HUES64 (cell line): ENCODE results near the gene ATP9B.

Experiments
- H3K27ac ChIP-seq: 2 replicates; pipeline ENCODE4 v1.7.0; 2013; ENCODE audit warnings: low read depth, low read length, inconsistent platforms
- H3K27me3 ChIP-seq: 2 replicates; pipeline ENCODE4 v1.6.1; 2013; ENCODE audit warnings: mild to moderate bottlenecking, low read length; ENCODE audit not compliant: insufficient read depth
- H3K36me3 ChIP-seq: 2 replicates; pipeline ENCODE4 v1.6.1; 2013; ENCODE audit warnings: mild to moderate bottlenecking, low read length; ENCODE audit not compliant: insufficient read depth
- H3K4me1 ChIP-seq: 2 replicates; pipeline ENCODE4 v1.6.1; 2013; ENCODE audit warnings: mild to moderate bottlenecking, low read length, moderate library complexity; ENCODE audit not compliant: insufficient read depth
- H3K4me3 ChIP-seq: 2 replicates; pipeline ENCODE4 v1.5.1; 2013; ENCODE audit warnings: mild to moderate bottlenecking, low read length, moderate library complexity
- H3K9ac ChIP-seq: 2 replicates; pipeline ENCODE4 v1.6.1; 2013; ENCODE audit warnings: mild to moderate bottlenecking, low read depth, low read length
- H3K9me3 ChIP-seq: 2 replicates; pipeline ENCODE4 v1.6.1; 2013; ENCODE audit warnings: low read depth, low read length; ENCODE audit not compliant: insufficient read depth
- WGBS: fragments of 150-250, 120-280 bp; methylation state at CpG from one replicate; pipeline ENCODE4 v1.1.7; 2013; ENCODE audit warnings: missing lambda C conversion rate; 5-methylcytosine and 5-hydroxymethylcytosine counted together

The ATP9B gene

GRCh38 chr18:79105455-79105854, 36.3 kb downstream of the ATP9B start:
- no peak overlapping the region for H3K27ac ChIP-seq
- H3K9ac ChIP-seq: no peak overlapping the region
- H3K27me3 ChIP-seq: no peaks in the 10 kb centered on the region
- no peaks in the 10 kb centered on the region for H3K9me3 ChIP-seq
- no peak overlapping the region for H3K4me3 ChIP-seq
- 91% methylated on average over 6 of the region's 6 CpGs for WGBS
- H3K36me3 ChIP-seq: no peaks in the 10 kb centered on the region
- no peaks in the 10 kb centered on the region; the same call in 1 of the 2 replicates for H3K4me1 ChIP-seq

GRCh38 chr18:79106084-79106483, 36.9 kb downstream of the ATP9B start:
- no peak overlapping the region for H3K9ac ChIP-seq
- 94% methylated on average over 5 of the region's 5 CpGs for WGBS
- no peaks in the 10 kb centered on the region for H3K36me3 ChIP-seq
- no peaks in the 10 kb centered on the region for H3K27me3 ChIP-seq
- H3K4me3 ChIP-seq: no peak overlapping the region
- no peaks in the 10 kb centered on the region for H3K9me3 ChIP-seq
- no peaks in the 10 kb centered on the region; the same call in 1 of the 2 replicates for H3K4me1 ChIP-seq
- no peak overlapping the region for H3K27ac ChIP-seq

GRCh38 chr18:79107886-79108285, 38.7 kb downstream of the ATP9B start:
- Histone ChIP-seq H3K36me3 (0 out of 2 replicates have a peak, but pooled peaks cover under 1% of the 10 kb centered on the region), H3K27ac (no peak overlapping the region), H3K27me3 (no peaks in the 10 kb centered on the region), H3K9ac (no peak overlapping the region), H3K4me3 (no peak overlapping the region), H3K4me1 (no peaks in the 10 kb centered on the region; the same call in 1 of the 2 replicates), H3K9me3 (no peaks in the 10 kb centered on the region)
- WGBS: 92% methylated on average over 4 of the region's 4 CpGs

DNA sequence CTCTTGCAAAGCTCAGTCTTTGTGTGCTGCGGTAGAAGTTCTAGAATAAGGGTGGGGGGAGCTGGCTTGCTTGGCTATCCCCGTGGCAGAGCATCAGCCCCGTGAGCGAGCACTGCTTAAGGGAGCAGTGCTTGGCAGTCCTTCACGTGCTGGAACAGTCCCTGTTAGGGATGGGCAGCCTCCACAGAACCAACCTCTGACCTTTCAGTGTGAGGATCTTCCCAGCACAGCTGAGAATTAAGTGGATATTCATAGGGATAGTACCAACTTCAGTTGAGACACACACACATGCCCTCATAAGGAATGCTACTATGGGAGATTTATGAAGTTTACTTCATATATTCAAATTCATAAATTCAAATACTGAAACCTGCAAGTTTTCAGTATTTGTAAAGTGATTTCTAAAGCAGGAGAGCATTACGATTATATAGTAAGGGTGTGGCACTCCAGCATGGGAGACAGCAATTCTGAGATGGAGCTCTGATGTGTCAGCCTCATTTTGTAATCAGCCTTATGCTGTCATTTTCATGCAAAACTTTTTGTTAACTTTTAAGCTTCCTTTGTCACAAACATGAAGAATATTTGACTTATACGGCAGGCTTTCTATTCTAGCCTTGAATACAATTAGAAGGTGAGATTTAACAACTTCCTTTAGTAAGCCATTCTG, 39.5 kb downstream of the ATP9B start:
- Histone ChIP-seq H3K27me3 (no peaks in the 10 kb centered on the region), H3K36me3 (peaks cover 4% of the 10 kb centered on the region; the same call in 1 of the 2 replicates), H3K27ac (no peak overlapping the region), H3K9ac (no peak overlapping the region), H3K4me1 (no peaks in the 10 kb centered on the region; the same call in 1 of the 2 replicates), H3K9me3 (no peaks in the 10 kb centered on the region), H3K4me3 (no peak overlapping the region)
- WGBS: 92% methylated on average over 6 of the region's 7 CpGs

DNA sequence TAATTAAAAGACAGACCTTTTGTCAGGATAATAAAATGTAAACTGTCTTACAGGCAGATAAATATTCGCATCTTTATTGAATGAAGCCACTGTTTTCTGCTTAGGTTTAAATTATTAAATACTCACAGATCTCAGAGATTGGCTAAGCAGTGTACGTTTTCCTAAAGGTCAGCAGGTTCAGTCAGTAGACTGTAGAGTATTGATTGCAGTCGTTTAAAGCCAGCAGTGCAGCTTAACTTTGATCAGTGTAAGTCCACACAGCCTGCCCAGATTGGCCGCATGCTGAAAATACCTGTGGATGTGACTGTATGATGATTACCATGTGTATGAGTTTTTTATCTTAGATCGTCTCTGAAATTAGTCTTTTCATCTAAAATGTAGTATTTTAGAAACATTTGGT, 42.3 kb downstream of the ATP9B start:
- H3K27me3 ChIP-seq: no peaks in the 10 kb centered on the region
- H3K4me1 ChIP-seq: no peaks in the 10 kb centered on the region
- no peaks in the 10 kb centered on the region for H3K9me3 ChIP-seq
- WGBS: 86% methylated on average over 5 of the region's 5 CpGs
- no peak overlapping the region for H3K27ac ChIP-seq
- H3K9ac ChIP-seq: no peak overlapping the region
- H3K4me3 ChIP-seq: no peak overlapping the region
- peaks cover 14% of the 10 kb centered on the region; the same call in 1 of the 2 replicates for H3K36me3 ChIP-seq

- WGBS: 93% methylated on average over 1 of the region's 3 CpGs
- no peak overlapping the region for H3K27ac ChIP-seq
Observed at GRCh38 chr18:79117385-79117784, 48.2 kb downstream of the ATP9B start.

GRCh38 chr18:79117788-79118187, 48.6 kb downstream of the ATP9B start:
- no CpG with 5 or more reads among the region's 1 CpG for WGBS
- no peaks in the 10 kb centered on the region for H3K9me3 ChIP-seq
- no peak overlapping the region for H3K27ac ChIP-seq
- H3K4me3 ChIP-seq: no peak overlapping the region
- peaks cover 14% of the 10 kb centered on the region; the same call in 1 of the 2 replicates for H3K36me3 ChIP-seq
- no peak overlapping the region for H3K9ac ChIP-seq
- no peaks in the 10 kb centered on the region for H3K4me1 ChIP-seq
- no peaks in the 10 kb centered on the region for H3K27me3 ChIP-seq

More at GRCh38 chr18:79117385-79117784, 48.2 kb downstream of the ATP9B start:
- no peaks in the 10 kb centered on the region for H3K27me3 ChIP-seq
- H3K4me1 ChIP-seq: no peaks in the 10 kb centered on the region
- no peaks in the 10 kb centered on the region for H3K9me3 ChIP-seq
- no peak overlapping the region for H3K9ac ChIP-seq
- no peak overlapping the region for H3K4me3 ChIP-seq
- H3K36me3 ChIP-seq: peaks cover 14% of the 10 kb centered on the region; the same call in 1 of the 2 replicates

DNA sequence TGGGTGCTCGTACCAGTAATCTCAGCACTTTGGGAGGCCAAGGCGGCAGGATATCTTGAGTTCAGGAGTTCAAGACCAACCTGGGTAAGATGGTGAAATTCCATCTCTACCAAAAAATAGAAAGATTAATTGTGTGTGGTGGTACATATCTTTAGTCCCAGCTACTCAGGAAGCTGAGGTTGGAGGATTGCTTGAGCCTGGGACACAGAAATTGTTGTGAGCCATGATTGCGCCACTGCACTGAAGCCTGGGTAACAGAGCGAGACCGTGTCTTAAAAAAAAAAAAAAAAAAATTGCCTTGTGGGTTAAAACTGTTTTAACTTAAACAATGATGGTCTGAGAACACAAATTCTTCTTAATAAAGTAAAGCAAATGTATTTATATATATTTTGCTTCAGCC, 49.6 kb downstream of the ATP9B start:
- Histone ChIP-seq H3K4me1 (no peaks in the 10 kb centered on the region), H3K36me3 (peaks cover 9% of the 10 kb centered on the region), H3K9ac (no peak overlapping the region), H3K27ac (no peak overlapping the region), H3K9me3 (no peaks in the 10 kb centered on the region), H3K4me3 (no peak overlapping the region), H3K27me3 (no peaks in the 10 kb centered on the region)
- 83% methylated on average over 5 of the region's 5 CpGs for WGBS

DNA sequence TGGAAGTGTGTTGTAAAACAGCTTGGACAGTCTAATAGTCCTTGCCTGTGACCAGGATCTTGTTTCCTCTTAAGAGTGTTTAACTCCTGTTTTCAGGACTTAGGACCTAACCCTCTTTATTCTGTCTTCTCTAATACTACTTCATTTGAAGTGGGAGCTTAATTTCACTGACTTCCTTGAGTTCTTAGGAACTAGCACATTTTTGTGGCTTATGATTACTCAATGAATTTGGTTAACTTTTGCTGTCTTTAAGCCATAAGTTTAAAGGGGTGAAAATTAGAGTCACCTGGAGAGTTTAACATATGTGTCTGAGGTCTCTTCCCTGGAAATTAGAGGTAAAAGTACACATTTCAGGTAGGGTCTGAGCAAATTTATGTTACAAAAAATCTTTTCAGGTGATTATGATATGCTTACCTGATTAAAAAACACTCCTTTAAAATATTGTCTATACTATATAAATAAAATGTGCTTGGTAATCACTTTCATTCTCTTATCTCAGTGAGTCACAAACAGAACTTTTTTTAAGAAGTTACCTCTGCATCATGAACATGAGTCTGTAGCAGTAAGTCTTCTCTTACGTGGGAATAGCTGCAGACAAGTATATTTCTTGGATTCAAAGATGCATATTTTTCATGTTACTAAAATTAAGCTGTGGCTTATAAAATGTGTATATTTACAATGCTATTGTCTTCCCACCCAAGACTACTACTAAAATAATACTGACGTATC, 52.7 kb downstream of the ATP9B start:
- Histone ChIP-seq H3K27me3 (no peaks in the 10 kb centered on the region), H3K9ac (no peak overlapping the region), H3K4me3 (no peak overlapping the region), H3K36me3 (peaks cover 9% of the 10 kb centered on the region), H3K27ac (no peak overlapping the region), H3K4me1 (no peaks in the 10 kb centered on the region), H3K9me3 (no peaks in the 10 kb centered on the region)
- WGBS: 89% methylated on average over 2 of the region's 2 CpGs

DNA sequence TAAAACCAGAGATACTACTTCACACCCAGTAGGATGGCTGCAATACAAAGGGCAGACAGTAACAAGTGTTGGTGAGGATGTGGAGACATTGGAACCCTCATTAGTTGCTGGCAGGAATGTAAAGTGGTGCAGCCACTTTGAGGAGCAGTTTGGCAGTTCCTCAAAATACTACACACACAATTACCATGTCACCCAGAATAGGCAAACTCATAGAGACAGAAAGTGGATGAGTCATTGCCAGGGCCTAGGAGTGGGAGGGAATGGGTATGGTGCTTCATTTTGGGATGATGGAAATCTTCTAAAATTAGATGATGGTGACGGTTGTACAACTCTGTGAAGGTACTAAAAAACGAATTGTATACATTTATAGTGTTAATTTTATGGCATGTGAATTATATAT, 54.8 kb downstream of the ATP9B start:
- H3K4me3 ChIP-seq: no peak overlapping the region
- no peaks in the 10 kb centered on the region for H3K4me1 ChIP-seq
- H3K27me3 ChIP-seq: no peaks in the 10 kb centered on the region
- peaks cover 17% of the 10 kb centered on the region for H3K36me3 ChIP-seq
- 86% methylated on average over 1 of the region's 2 CpGs for WGBS
- no peaks in the 10 kb centered on the region for H3K9me3 ChIP-seq
- H3K9ac ChIP-seq: no peak overlapping the region
- H3K27ac ChIP-seq: no peak overlapping the region

GRCh38 chr18:79129120-79129519, 59.9 kb downstream of the ATP9B start:
- Histone ChIP-seq H3K36me3 (peaks cover 17% of the 10 kb centered on the region), H3K27me3 (no peaks in the 10 kb centered on the region), H3K27ac (no peak overlapping the region), H3K4me3 (no peak overlapping the region), H3K4me1 (no peaks in the 10 kb centered on the region), H3K9me3 (no peaks in the 10 kb centered on the region), H3K9ac (no peak overlapping the region)
- 96% methylated on average over 3 of the region's 3 CpGs for WGBS
